Measurements from ENCODE around the gene SHMT2. TPM values are rescaled to one million over a fixed set of nuclear protein-coding genes. Genes with fewer than 3 reads are reported as not detected.

The SHMT2 gene
- total RNA-seq, 1 experiment from 2014 or later: 139 TPM

DNA sequence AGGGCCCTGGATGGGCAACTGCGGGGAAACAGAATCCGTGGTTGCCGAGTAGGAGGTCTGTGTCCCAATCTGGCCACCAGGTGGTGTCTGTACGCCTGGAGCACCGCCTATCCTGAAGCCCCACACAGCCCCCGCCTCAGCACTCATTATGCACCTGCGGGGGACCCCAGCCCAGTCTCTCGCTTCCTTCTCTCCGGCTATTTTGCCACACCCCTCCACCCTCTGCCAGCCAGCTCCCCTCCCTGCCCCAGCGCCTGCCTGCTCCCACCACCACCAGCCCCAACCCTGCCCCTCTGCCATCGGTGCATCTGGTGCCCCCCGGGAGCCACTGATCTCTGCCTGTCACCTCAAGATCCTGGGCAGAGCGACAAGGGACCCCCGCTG is 15.1 kb upstream of the SHMT2 start:
- peak; percentile 54 for DNase-seq (ENCODE audit: low read depth)

DNA sequence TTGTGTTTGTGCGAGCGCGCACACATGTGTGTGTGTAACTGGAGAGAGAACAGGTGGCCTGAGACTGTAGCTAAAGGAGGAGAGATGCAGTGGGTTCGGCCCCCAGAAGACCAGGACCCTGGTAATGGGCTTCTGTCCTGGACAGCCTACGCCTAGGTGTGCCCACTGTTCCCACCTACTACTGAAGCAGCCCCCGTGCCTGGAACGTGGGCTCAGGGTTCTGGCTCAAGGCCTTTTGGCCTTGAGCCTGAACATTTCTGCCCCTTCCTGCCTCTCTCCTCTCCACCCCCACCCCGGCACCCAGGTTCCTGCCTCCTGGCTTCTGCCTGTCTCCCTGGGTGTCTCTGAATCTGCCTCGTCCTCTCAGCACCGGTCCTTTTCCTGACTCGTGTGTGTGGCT is 14.4 kb upstream of the SHMT2 start:
- no peak for DNase-seq (ENCODE audit: low read depth)

DNA sequence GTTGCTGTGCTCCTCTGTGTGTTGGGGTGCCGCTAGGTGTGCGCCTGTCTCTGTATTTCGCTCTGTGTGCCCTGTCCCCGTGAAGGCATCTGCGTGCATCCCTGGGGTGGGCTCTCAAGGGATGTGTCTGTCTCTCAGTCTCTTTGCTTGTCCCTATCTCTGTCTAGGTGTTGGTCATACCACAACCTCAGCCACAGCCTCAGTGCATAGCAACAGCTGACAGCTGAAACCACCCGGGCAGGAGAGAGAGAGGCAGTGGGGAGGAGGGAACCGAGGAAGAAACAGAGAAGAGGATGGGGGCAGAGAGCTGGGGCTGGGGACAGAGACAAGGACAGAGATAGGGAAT is 13.9 kb upstream of the SHMT2 start:
- peak; percentile 43 for DNase-seq (ENCODE audit: low read depth)

DNA sequence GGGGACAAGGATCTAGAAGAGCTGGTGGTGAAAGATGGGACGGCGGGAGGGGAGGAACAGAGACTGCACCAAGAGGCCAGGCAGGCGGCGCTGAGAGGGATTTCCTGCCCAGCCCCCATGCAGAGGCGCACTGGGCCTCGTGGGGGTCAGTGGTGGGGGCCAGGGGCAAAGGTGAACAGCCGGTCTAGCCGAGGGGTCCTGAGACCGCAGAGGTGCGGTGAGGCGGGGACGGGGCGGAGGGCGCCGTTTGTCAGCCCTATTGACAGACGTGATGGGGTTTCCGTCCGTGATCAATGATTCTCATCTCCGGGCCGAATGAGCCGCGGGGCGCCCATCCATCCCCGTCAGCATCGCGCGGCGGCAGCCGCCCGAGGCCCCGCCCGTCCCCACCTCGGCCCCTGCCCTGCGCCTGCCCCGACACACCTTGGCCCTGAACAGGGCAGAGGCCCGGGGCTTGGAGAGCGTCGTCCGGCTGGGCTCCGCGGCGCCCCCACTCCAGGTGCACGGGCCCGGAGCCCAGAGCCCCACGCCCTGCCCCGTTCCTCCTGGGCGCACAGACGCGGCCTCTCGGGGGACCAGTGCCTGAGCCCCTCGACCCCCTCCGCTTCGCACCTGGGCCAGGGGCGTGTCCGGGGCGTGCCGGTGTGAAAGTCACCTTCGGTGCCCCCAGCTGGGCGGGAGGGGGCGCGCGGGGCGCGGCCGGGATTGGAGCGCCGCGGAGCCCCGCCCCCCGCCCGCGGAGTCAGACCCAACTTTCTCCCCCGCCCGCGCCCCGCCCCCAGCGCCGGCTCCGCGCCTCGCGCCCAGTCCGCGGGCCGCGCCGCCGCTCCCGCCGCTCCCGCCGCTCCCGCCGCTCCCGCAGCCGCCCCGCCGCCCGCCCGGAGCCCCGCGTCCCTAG is 13.2 kb upstream of the SHMT2 start, which contains the start of gene NXPH4:
NXPH4 (plus strand) TSS at position 781 of the 898 bp plus-strand sequence. CDS start 176 bp downstream, outside the sequence.
- no peak for DNase-seq (ENCODE audit: low read depth)

DNA sequence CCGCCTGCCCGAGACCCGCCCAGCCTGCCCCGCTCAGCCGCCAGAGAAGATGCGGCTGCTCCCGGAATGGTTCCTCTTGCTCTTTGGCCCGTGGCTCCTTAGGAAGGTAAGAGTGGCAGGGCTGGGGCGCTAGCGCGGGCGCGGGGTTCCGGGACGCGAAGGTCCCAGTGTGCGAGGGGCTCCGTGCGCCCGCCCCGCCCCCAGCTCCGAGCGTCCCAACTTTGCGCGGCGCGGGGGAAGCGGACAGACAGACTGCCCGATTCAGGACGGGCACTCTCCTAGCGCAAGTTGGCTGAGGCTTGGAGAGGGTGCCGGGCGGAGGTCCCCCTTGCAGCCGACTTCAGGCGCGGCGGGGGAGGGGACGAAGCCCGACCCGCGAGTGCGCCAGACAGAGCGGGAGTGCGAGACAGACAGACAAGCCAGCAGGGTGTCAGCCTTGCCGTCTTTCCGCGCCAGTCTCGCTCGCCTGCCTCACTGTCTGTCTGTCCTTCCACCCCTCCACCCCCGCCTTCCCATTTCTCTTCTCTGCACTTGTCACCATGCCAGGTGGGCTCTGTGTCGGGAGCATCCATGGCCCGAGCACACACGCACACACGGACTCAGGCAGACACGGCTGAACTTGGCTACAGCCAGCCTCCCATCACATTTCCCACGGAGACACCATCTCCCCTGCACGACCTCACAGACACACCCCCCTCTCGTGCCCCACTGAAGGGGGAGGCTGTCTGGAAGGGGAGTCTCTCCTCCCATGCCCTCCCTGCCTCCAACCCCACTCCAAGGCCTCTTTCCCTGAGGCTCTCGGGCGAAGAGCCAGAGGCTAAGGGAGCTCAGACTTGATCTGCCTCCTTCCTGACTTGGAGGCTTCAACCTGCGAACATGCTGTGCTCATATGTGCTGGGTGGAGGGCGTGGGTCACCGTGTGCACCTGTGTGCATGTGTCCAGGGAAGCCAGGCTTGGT is 12.3 kb upstream of the SHMT2 start:
- DNase-seq (ENCODE audit: low read depth): peak; percentile 48

GRCh38 chr12:57218030-57218853 is 11.3 kb upstream of the SHMT2 start:
- no peak for DNase-seq (ENCODE audit: low read depth)

GRCh38 chr12:57219205-57219992 is 10.1 kb upstream of the SHMT2 start:
- DNase-seq (ENCODE audit: low read depth): no peak

DNA sequence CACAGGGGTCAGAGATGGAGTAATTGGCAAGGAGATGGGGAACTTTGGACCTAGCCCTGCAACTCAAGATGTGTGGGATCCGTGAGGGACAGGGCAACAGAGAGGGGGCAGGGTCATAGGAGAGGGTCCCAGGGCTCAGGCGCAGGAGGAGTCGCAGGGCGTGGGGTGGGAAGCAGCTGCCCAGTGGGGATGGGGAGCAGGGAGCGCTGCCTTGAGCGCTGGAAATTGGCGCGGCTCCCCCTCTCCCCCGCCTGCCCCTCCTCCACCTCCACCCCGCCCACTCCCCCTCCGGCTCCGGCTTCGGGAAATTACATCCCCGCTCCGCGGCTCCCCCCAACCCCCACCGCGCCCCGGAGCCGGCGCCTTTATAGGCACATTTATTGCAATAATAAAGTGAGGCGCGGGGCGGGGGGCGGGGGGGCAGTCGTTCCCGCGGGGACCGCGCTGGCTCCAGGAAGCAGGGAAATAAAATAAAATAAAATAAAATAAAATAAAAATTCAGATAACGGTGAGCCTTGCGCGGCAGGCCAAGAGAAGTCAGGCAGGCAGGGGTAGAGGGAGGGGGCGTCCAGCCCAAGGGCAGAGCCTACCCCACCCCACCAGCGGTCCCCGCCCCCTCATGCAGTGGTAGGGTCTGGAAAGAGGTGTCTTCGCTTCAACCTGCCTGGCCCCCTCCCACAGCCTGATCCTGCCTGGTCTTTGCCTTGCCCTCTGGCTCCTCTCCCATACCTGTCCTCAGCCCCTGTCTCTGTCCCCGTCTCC is 9.3 kb upstream of the SHMT2 start:
- DNase-seq (ENCODE audit: low read depth): no peak

DNA sequence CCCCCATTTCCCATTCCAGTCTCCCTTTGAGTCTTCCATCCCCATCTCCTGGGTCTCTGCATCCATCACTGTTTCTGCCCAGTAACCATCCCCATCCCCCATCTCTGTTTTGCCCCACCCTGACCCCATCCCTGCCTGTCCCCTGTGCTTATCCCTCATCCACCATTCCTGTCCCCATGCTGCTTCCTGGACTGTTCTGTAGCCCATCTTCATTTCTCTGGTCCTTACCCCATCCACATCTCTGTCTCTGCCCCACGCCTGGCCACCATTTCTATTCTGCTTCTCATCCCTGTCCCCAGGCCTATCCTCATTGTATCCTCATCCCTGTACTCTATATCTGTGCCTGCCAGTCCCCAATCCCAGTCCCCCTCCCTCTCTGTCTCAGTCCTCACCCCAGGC is 8.7 kb upstream of the SHMT2 start:
- DNase-seq (ENCODE audit: low read depth): no peak

DNA sequence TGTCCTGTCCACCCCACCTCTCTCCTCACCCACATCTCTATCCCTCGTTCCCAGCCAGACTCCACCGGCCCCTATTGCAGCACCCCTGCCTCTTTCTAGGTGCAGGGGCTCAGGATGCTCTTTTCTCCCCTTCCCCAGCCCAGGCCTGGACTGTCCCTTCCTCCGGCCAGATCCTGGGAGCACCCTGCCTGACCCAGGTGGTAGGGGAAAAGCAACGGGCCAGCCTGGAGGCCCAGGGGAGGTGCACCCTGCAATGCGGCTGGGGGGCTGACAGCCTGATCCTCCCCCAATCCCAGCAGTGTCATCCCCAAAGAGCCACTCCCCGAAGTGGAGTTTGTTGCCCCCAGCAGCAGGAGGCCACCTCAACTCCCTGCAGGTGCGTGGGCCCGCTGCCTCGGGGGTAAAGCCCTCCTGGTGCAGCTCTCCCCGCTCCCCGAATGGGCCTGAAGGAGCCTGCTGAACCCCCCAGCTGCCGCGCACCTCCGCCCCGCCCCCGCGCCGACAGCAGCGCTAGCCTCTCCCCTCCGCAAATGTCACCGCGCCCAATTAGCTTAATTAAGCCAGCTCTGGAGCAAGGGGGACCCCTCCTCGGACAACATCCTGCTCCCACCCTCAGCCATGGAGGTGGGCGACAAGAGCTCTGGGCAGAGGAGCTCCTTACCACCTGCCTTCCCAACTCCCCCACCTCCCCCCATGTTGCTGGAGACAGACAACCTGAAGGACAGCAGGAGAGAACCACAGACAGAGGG is 8.2 kb upstream of the SHMT2 start:
- no peak for DNase-seq (ENCODE audit: low read depth)

DNA sequence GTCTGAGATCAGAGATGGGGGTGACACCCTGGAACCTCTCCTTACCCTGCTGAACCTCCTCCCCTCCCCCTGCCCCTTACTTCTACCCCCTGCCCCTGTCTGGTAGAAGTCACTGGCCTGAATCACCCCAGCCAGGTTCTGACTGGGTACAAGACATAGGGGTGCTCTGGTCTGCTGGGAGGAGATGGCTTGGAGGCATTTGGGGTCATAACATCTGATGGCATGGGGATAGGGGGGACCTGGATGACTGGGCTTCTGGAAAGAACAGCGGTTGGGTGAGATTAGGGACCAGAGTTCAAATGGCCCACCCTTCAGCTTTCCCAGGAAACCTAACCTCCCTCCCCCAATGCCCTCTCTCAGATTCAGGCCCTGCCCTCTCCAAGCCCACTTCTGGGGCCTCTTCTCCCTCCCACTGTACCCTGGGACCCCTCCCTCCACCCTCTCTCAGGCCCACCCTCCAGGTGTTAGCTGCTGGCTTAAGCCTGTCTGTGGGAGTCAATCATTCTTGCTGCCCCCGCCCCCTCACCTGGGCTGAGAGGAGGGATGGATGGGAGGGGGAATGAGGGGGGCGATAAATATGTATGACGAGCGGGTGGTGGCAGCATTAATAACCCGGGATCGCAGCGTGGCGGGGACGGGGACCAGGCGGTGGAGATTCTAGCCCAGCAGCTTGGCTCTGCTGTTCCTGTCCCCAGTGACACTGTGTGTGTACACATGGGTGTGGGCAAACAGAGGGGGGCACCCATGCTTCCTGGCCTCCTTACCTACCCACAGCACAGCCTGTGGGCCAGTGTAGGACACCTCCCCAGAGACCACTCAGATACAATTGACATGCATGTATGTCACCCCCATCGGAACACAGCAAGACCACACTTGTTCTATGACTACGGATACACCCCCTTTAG is 7.0 kb upstream of the SHMT2 start:
- no peak for DNase-seq (ENCODE audit: low read depth)

- DNase-seq (ENCODE audit: low read depth): no peak
Measured at GRCh38 chr12:57223191-57224165, 6.0 kb upstream of the SHMT2 start.

DNA sequence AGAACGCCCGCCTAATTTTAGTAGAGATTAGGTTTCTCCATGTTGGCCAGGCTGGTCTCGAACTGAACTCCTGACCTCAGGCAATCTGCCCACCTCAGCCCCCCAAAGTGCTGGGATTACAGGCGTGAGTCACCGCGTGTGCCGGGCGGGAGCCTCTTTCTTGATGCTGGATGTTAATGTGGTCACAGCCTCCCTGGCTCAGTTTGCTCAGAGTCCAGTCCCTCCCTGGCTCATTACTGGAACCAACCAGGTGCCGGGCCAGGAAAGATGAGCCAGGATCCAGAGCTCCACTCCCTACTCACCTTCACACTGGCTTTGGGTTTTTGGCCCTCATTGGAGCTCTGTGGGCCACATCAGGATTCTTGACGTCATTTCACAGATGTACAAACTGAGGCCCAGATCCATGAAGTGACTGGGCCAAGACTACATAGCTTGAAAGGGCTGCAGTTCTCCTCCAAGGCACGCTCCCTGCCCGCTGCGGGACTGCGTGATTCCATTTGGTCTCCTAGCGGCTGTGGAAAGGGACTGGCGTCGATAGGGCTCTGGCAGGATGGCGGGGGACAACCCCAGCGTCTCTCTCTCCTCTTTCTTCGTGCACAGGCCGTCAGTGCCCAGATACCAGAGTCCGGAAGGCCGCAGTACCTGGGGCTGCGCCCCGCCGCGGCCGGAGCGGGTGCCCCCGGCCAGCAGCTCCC is 5.1 kb upstream of the SHMT2 start:
- no peak for DNase-seq (ENCODE audit: low read depth)

- no peak for DNase-seq (ENCODE audit: low read depth)
Measured at GRCh38 chr12:57224973-57225679, 4.4 kb upstream of the SHMT2 start.

GRCh38 chr12:57225680-57226210 is 3.8 kb upstream of the SHMT2 start:
- no peak for DNase-seq (ENCODE audit: low read depth)

All from M059J (cell line).